Measurements from ENCODE around the gene CHST14. TPM values are rescaled to one million over a fixed set of nuclear protein-coding genes. Genes with fewer than 3 reads are reported as not detected.
A peak's percentile ranks its signal among the peaks of the same experiment; 100 is the strongest.

Gene CHST14
- total and polyA plus RNA-seq, 2 of the 8 experiments (the other 6 are each of a cell fraction or from before 2014, with no cell fraction given): 13.4 to 20.3 TPM

GRCh38 chr15:40474581-40474980, 3.8 kb downstream of the CHST14 start:
- Histone ChIP-seq H3K79me2 (ENCODE audit: control insufficient read depth in 1 of 2, insufficient read depth in 2 of 2, low read length in 2 of 2) (no peaks in the 10 kb centered on the region), H3K27me3 (replicated peaks in 1 of 4; ENCODE audit: control insufficient read depth in 3 of 4, extremely low read depth in 1 of 4, insufficient read depth in 3 of 4, low read length in 3 of 4) (peaks cover 0 to 3% (median 0%) of the 10 kb centered on the region in 4 experiments; a peak in 1 of 7 replicates), H2BK5ac (ENCODE audit: low read depth, low read length) (no peak overlapping the region), H3K9me3 (ENCODE audit: insufficient read depth in 2 of 2, low read depth in 1 of 2, low read length in 1 of 2) (no peaks in the 10 kb centered on the region), H3K56ac (replicated peaks; ENCODE audit: insufficient read length, low read depth, low read length) (no peak overlapping the region), H3K79me1 (ENCODE audit: low read depth, low read length) (peaks cover 5% of the 10 kb centered on the region; the same call in 1 of the 2 replicates), H3K14ac (ENCODE audit: insufficient read length) (no peak overlapping the region), H3K4me1 (replicated peaks in 1 of 4; ENCODE audit: control insufficient read depth in 3 of 4, insufficient read depth in 4 of 4, low read length in 3 of 4) (peaks cover 0 to 17% (median 10%) of the 10 kb centered on the region in 4 experiments; a peak in 6 of 7 replicates), H3K23me2 (ENCODE audit: low read depth, low read length) (peaks cover 16% of the 10 kb centered on the region), H3K23ac (ENCODE audit: insufficient read length) (no peak overlapping the region), H4K91ac (replicated peaks; ENCODE audit: insufficient read length, low read length) (no peak overlapping the region), H2BK120ac (replicated peaks; ENCODE audit: low read depth, low read length) (no peak overlapping the region), H3K27ac (ENCODE audit: low read depth, low read length) (no peak overlapping the region), H2BK20ac (ENCODE audit: low read length) (no peak overlapping the region), H4K8ac (ENCODE audit: extremely low read depth, insufficient read depth, low read length) (no peak overlapping the region), H4K20me1 (replicated peaks in 1 of 2; ENCODE audit: control insufficient read depth in 1 of 2, insufficient read depth in 2 of 2, low read length in 2 of 2) (peaks cover 0 to 6% of the 10 kb centered on the region in 2 experiments), H2BK12ac (ENCODE audit: low read depth, low read length) (peak overlapping the region; percentile 39; the same call in 1 of the 2 replicates), H3K4me3 (ENCODE audit: extremely low read depth in 1 of 4, insufficient read depth in 2 of 4, low read depth in 3 of 4, low read length in 4 of 4) (no peak overlapping the region), H3K9ac (replicated peaks in 1 of 4; ENCODE audit: extremely low read depth in 1 of 4, low read depth in 3 of 4, low read length in 3 of 4) (no peak overlapping the region), H2AFZ (ENCODE audit: low read length) (no peak overlapping the region), H3K4me2 (ENCODE audit: insufficient read depth in 1 of 2, low read depth in 2 of 2, low read length in 2 of 2) (no peak overlapping the region), H3K4ac (replicated peaks; ENCODE audit: insufficient read length, low read depth, low read length) (no peak overlapping the region), H2BK15ac (ENCODE audit: low read length) (no peak overlapping the region), H3K18ac (ENCODE audit: extremely low read depth, low read length) (no peak overlapping the region), H3K36me3 (ENCODE audit: control insufficient read depth in 2 of 4, insufficient read depth in 4 of 4, low read length in 3 of 4) (no peaks in the 10 kb centered on the region), H2AK5ac (ENCODE audit: low read depth, low read length) (no peak overlapping the region), H4K5ac (ENCODE audit: insufficient read length, low read depth, low read length) (no peak overlapping the region)
- WGBS, 2 experiments (ENCODE audit: extremely low coverage in 1 of 2, insufficient coverage in 1 of 2, insufficient read length in 1 of 2, insufficient replicate concordance in 2 of 2, low coverage in 1 of 2, low lambda C conversion rate in 2 of 2, missing lambda C conversion rate in 1 of 2): 82% methylated on average over 8 of the region's 8 CpGs; no CpG with 5 or more reads in 1 of the 2 experiments
- CTCF ChIA-PET (ENCODE audit: partially characterized antibody): no interaction called here
- DNase-seq (ENCODE audit: low read depth in 1 of 2, low spot score in 2 of 2) (no peak), FAIRE-seq (no peak)
- POLR2A ChIA-PET (ENCODE audit: partially characterized antibody): interaction anchor here (2.1 kb wide), 1 partner anchor 11 kb away, joined by 7 read pairs; no protein-coding TSS in a partner anchor
- no peak for TF ChIP-seq ASH2L (IDR thresholded peaks at IDR 0.05; ENCODE audit: low read length)
- no peak for TF ChIP-seq KDM4A (IDR thresholded peaks at IDR 0.05; ENCODE audit: low read depth, low read length, severe bottlenecking)
- no peak for TF ChIP-seq NRF1 (IDR thresholded peaks at IDR 0.05; ENCODE audit: low read depth, low read length)
- TF ChIP-seq BRCA1 (IDR thresholded peaks at IDR 0.05; ENCODE audit: low read depth, low read length): no peak
- no peak for TF ChIP-seq E2F6 (IDR thresholded peaks at IDR 0.05)
